HEK293T (cell line): ENCODE results near the gene XPO4.

ENCODE experiments used
- FOXK2 ChIP-seq: fragments of 450-650 bp; IDR thresholded peaks from 2 replicates; pipeline ENCODE4 v1.6.1; 2016; ENCODE audit warnings: mild to moderate bottlenecking
- FOXM1 ChIP-seq: fragments of 450-650 bp; IDR thresholded peaks from 2 replicates; pipeline ENCODE4 v1.6.1; 2017; ENCODE audit warnings: mild to moderate bottlenecking, borderline replicate concordance
- HDGF ChIP-seq: fragments of 450-650 bp; IDR thresholded peaks from 2 replicates; pipeline ENCODE4 v1.6.1; 2017; ENCODE audit warnings: antibody characterized with exemption, borderline replicate concordance
- NFRKB ChIP-seq: fragments of 450-650 bp; IDR thresholded peaks from 2 replicates; pipeline ENCODE4 v1.6.1; 2016; ENCODE audit warnings: mild to moderate bottlenecking, moderate library complexity
- SP1 ChIP-seq: fragments of 450-650 bp; IDR thresholded peaks from 2 replicates; pipeline ENCODE4 v1.6.1; 2017
- TARDBP ChIP-seq: fragments of 450-650 bp; IDR thresholded peaks from 2 replicates; pipeline ENCODE4 v1.6.1; 2016
- ZNF384 ChIP-seq: fragments of 450-650 bp; IDR thresholded peaks from 2 replicates; pipeline ENCODE4 v1.6.1; 2016
- TF ChIP-seq, protein P1 (sequence below): fragments of 450-650 bp; IDR thresholded peaks from 2 replicates; pipeline ENCODE4 v1.6.1; 2016

DNA sequence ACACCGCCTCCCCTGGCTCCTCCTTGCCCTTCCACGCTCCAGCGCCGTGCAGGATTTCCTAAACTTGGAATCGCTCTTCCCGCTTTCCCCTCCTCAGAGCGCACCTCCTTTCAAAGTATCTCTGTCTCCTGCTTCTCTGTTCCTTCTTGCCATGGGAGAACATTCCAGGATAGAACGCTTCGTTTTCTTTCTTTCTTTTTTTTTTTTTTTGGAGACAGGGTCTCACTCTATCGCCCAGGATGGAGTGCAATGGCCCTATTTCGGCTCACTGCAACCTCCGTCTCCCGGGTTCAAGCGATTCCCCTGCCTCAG is 574 bp upstream of the XPO4 start:
- TF ChIP-seq, protein P1, sequence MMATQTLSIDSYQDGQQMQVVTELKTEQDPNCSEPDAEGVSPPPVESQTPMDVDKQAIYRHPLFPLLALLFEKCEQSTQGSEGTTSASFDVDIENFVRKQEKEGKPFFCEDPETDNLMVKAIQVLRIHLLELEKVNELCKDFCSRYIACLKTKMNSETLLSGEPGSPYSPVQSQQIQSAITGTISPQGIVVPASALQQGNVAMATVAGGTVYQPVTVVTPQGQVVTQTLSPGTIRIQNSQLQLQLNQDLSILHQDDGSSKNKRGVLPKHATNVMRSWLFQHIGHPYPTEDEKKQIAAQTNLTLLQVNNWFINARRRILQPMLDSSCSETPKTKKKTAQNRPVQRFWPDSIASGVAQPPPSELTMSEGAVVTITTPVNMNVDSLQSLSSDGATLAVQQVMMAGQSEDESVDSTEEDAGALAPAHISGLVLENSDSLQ: no peak
- TF ChIP-seq SP1: no peak
- TF ChIP-seq TARDBP: no peak
- TF ChIP-seq ZNF384: no peak
- no peak for TF ChIP-seq FOXM1
- TF ChIP-seq HDGF: no peak
- TF ChIP-seq FOXK2: no peak
- TF ChIP-seq NFRKB: no peak
